PC-3 (cell line): ENCODE data around the gene ZNF236. TPM values are rescaled to one million over a fixed set of nuclear protein-coding genes. Genes with fewer than 3 reads are reported as not detected.

Source experiments
- ATAC-seq: fragments of 200-7000 bp; cut with Tn5 transposase; 2 replicates; pipeline ENCODE4 v1.9.1; 2020; ENCODE audit warnings: mild to moderate bottlenecking, moderate library complexity
- BruUV-seq: library from RNA; stranded (reverse); fragments of 400-500 nt; replicated peaks from 2 replicates; lab custom pipeline; 2021; lab: Mats Ljungman, UMichigan
- CTCF ChIA-PET: fragments of 300-600 bp; sonication (Branson Sonifier 250); formaldehyde crosslinking; loops from one replicate; lab custom pipeline; 2022; ENCODE audit warnings: antibody characterized with exemption; lab: Charles Lee
- POLR2A ChIA-PET: fragments of 300-600 bp; sonication (Branson Sonifier 250); formaldehyde crosslinking; loops from one replicate; lab custom pipeline; 2022; ENCODE audit warnings: antibody characterized with exemption; ENCODE audit not compliant: unreplicated experiment; lab: Charles Lee
- DNase-seq: peaks from one replicate; pipeline ENCODE4 v3.0.0-alpha.2; 2015
- H2AFZ ChIP-seq: fragments of 300-600 bp; sonication (generic); 2 replicates; pipeline ENCODE4 v1.6.0; 2016; ENCODE audit warnings: antibody characterized with exemption, low read length
- H3F3A ChIP-seq: fragments of 300-600 bp; sonication (generic); one replicate; pipeline ENCODE4 v1.6.0; 2017; ENCODE audit warnings: antibody characterized with exemption, low read length, control low read depth, mild to moderate bottlenecking; ENCODE audit not compliant: unreplicated experiment
- H3K27ac ChIP-seq: fragments of 300-600 bp; sonication (generic); 2 replicates; pipeline ENCODE4 v1.5.1; 2016; ENCODE audit warnings: mild to moderate bottlenecking, low read length
- H3K27me3 ChIP-seq: fragments of 300-600 bp; sonication (generic); 2 replicates; pipeline ENCODE4 v1.6.1; 2016; ENCODE audit warnings: low read length, mixed read lengths
- H3K36me3 ChIP-seq: fragments of 300-600 bp; sonication (generic); 2 replicates; pipeline ENCODE4 v1.6.1; 2016; ENCODE audit warnings: low read depth, mixed run types, low read length, mixed read lengths
- H3K4me1 ChIP-seq: fragments of 300-600 bp; sonication (generic); 2 replicates; pipeline ENCODE4 v1.5.1; 2016; ENCODE audit warnings: low read length; ENCODE audit not compliant: insufficient read depth
- H3K4me2 ChIP-seq: fragments of 300-600 bp; sonication (generic); 2 replicates; pipeline ENCODE4 v1.6.0; 2016; ENCODE audit warnings: low read length
- H3K4me3 ChIP-seq: fragments of 300-600 bp; sonication (generic); 2 replicates; pipeline ENCODE4 v1.5.1; 2016; ENCODE audit warnings: mild to moderate bottlenecking, low read length, mixed read lengths
- H3K79me2 ChIP-seq: fragments of 300-600 bp; sonication (generic); 2 replicates; pipeline ENCODE4 v1.6.1; 2017; ENCODE audit warnings: low read length, mixed read lengths
- H3K9ac ChIP-seq: fragments of 300-600 bp; sonication (generic); 2 replicates; pipeline ENCODE4 v1.6.0; 2016; ENCODE audit warnings: mild to moderate bottlenecking, low read length
- H3K9me2 ChIP-seq: fragments of 300-600 bp; sonication (generic); replicated peaks from 2 replicates; pipeline ENCODE4 v1.6.1; 2016; ENCODE audit warnings: mixed run types, low read length, mixed read lengths
- H3K9me3 ChIP-seq: fragments of 300-600 bp; sonication (generic); 2 replicates; pipeline ENCODE4 v1.6.1; 2016; ENCODE audit warnings: low read length, mixed read lengths
- H4K20me1 ChIP-seq: fragments of 300-600 bp; sonication (generic); 2 replicates; pipeline ENCODE4 v1.6.1; 2016; ENCODE audit warnings: low read length, mixed read lengths
- EZH2 ChIP-seq: fragments of 300-600 bp; sonication (generic); IDR thresholded peaks from one replicate; pipeline ENCODE4 v1.6.1; 2017; ENCODE audit warnings: antibody characterized with exemption, mild to moderate bottlenecking, low read length; ENCODE audit not compliant: unreplicated experiment
- EZH2phosphoT487 ChIP-seq: fragments of 300-600 bp; sonication (generic); IDR thresholded peaks from 2 replicates; pipeline ENCODE4 v1.6.1; 2018; ENCODE audit warnings: mild to moderate bottlenecking, antibody characterized with exemption, low read length, borderline replicate concordance
- intact Hi-C: fragments of 100-400 bp; cut with micrococcal nuclease; formaldehyde crosslinking; loops from 2 replicates; pipeline ENCODE4 v1.9.0; 2023
- total RNA-seq: library from RNA; depleted of rRNA; stranded (reverse); fragments of >200 nt; gene quantifications from 2 replicates; pipeline ENCODE4 v1.2.3, GENCODE V29; 2014
- TF ChIP-seq, protein P1 (sequence below): fragments of 300-600 bp; sonication (generic); conservative IDR thresholded peaks from 2 replicates; pipeline ENCODE4 v1.5.1; 2017; ENCODE audit warnings: antibody characterized with exemption, low read depth, mild to moderate bottlenecking, low read length

The ZNF236 gene
- total RNA-seq, 1 experiment from 2014 or later, result 7.7 TPM

GRCh38 chr18:77014538-77014937, 192.2 kb downstream of the ZNF236 start:
- no peaks in the 10 kb centered on the region for H3K27me3 ChIP-seq
- no TSS peak for BruUV-seq
- no peaks in the 10 kb centered on the region for H3K9me2 ChIP-seq
- no peak overlapping the region for H2AFZ ChIP-seq
- DNase-seq (no peak), ATAC-seq (no peak)
- POLR2A ChIA-PET, result no interaction called here
- no peak overlapping the region for H3K9ac ChIP-seq
- H3K27ac ChIP-seq, result no peak overlapping the region
- TF ChIP-seq EZH2 (no peak), EZH2phosphoT487 (no peak)
- TF ChIP-seq, protein P1, sequence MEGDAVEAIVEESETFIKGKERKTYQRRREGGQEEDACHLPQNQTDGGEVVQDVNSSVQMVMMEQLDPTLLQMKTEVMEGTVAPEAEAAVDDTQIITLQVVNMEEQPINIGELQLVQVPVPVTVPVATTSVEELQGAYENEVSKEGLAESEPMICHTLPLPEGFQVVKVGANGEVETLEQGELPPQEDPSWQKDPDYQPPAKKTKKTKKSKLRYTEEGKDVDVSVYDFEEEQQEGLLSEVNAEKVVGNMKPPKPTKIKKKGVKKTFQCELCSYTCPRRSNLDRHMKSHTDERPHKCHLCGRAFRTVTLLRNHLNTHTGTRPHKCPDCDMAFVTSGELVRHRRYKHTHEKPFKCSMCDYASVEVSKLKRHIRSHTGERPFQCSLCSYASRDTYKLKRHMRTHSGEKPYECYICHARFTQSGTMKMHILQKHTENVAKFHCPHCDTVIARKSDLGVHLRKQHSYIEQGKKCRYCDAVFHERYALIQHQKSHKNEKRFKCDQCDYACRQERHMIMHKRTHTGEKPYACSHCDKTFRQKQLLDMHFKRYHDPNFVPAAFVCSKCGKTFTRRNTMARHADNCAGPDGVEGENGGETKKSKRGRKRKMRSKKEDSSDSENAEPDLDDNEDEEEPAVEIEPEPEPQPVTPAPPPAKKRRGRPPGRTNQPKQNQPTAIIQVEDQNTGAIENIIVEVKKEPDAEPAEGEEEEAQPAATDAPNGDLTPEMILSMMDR, result no peak
- H3K4me2 ChIP-seq, result no peak overlapping the region
- H3F3A ChIP-seq, result no peaks in the 10 kb centered on the region
- H3K4me1 ChIP-seq, result no peaks in the 10 kb centered on the region
- H4K20me1 ChIP-seq, result no peaks in the 10 kb centered on the region
- H3K79me2 ChIP-seq, result no peaks in the 10 kb centered on the region
- H3K4me3 ChIP-seq, result no peak overlapping the region
- CTCF ChIA-PET, result no interaction called here
- no peaks in the 10 kb centered on the region for H3K9me3 ChIP-seq
- peaks cover 12% of the 10 kb centered on the region; the same call in 1 of the 2 replicates for H3K36me3 ChIP-seq
- intact Hi-C loops, result no loop called here

- Histone ChIP-seq H3K36me3 (peaks cover 12% of the 10 kb centered on the region; the same call in 1 of the 2 replicates), H3K4me3 (no peak overlapping the region), H3K9ac (no peak overlapping the region), H3K9me3 (no peaks in the 10 kb centered on the region), H3K9me2 (no peaks in the 10 kb centered on the region), H3K4me2 (no peak overlapping the region), H2AFZ (no peak overlapping the region), H3K4me1 (no peaks in the 10 kb centered on the region), H3K27ac (no peak overlapping the region), H4K20me1 (no peaks in the 10 kb centered on the region), H3K27me3 (no peaks in the 10 kb centered on the region), H3F3A (no peaks in the 10 kb centered on the region), H3K79me2 (no peaks in the 10 kb centered on the region)
- ATAC-seq (no peak), DNase-seq (no peak)
- intact Hi-C loops, result no loop called here
- ChIA-PET CTCF (no interaction called here), POLR2A (no interaction called here)
- no TSS peak for BruUV-seq
- TF ChIP-seq, protein P1, result no peak
- no peak for TF ChIP-seq EZH2
- no peak for TF ChIP-seq EZH2phosphoT487
Observed at GRCh38 chr18:77015169-77015568, 192.8 kb downstream of the ZNF236 start.

DNA sequence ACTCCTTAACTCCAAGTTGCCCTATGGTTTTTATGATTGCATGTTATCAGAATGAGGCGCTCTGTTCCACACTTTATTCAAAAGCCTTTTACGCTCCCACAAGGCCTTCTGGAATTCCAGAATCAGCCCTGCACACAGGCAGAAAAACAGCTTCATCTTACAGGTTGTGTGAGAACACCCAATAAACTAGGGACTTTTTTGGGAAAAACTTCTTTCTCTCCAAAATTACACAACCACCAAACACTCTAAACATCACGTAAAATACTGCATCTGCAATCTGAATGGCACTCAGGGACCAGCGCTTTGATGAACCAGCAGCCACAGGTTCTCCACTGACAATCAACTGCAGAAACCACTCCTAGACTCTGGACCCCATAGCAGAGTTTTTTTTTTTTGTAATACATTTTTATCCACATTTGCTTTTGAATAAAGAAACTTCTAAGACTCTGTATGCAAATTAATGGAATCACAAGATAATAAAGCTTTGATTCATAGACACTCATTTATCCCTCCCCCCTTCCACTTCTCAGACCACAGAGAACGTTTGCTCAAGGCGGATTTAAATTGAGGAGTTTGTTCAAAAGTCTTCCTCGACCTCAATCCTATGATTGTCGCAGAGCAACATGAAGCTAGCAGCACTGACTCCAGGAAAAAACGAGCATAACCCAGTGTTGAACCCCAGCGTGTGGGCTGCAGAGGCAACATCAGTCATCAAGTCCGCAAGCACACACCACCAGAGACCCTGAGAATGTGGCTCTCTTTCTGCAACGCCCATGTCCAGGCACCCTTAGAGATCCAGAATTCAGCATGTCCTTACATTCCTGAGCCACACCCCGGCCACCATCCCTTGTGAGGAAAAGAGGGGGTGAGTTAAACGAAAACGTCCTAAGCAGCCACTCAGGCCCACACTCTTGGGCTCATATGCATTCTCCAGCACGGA, 193.7 kb downstream of the ZNF236 start:
- BruUV-seq, result TSS peak; percentile 23
- POLR2A ChIA-PET, result no interaction called here
- no peak overlapping the region for H3K9ac ChIP-seq
- H3F3A ChIP-seq, result no peaks in the 10 kb centered on the region
- intact Hi-C loops, result no loop called here
- no peak overlapping the region for H3K4me3 ChIP-seq
- H3K9me3 ChIP-seq, result no peaks in the 10 kb centered on the region
- CTCF ChIA-PET, result no interaction called here
- no peaks in the 10 kb centered on the region for H3K9me2 ChIP-seq
- no peak for ATAC-seq
- H3K79me2 ChIP-seq, result no peaks in the 10 kb centered on the region
- DNase-seq, result no peak
- no peaks in the 10 kb centered on the region for H3K4me1 ChIP-seq
- no peak overlapping the region for H3K4me2 ChIP-seq
- H4K20me1 ChIP-seq, result no peaks in the 10 kb centered on the region
- H2AFZ ChIP-seq, result no peak overlapping the region
- no peak overlapping the region for H3K27ac ChIP-seq
- H3K27me3 ChIP-seq, result no peaks in the 10 kb centered on the region
- TF ChIP-seq EZH2, result no peak
- TF ChIP-seq, protein P1, result no peak
- no peak for TF ChIP-seq EZH2phosphoT487
- peaks cover 12% of the 10 kb centered on the region; the same call in 1 of the 2 replicates for H3K36me3 ChIP-seq
